BJ (cell line): Measurements from ENCODE around the gene MAP3K10. TPM values are rescaled to one million over a fixed set of nuclear protein-coding genes. Genes with fewer than 3 reads are reported as not detected.

ENCODE experiments used
- CTCF ChIA-PET: fragments of 350-600 bp; formaldehyde crosslinking; extraction: SDS; loops from one replicate; lab custom pipeline; 2021; ENCODE audit warnings: antibody characterized with exemption, inconsistent platforms; lab: Yijun Ruan, JAX
- POLR2A ChIA-PET: fragments of 300-600 bp; sonication (Branson Sonifier 250); formaldehyde crosslinking; extraction: SDS; loops from one replicate; lab custom pipeline; 2021; ENCODE audit warnings: antibody characterized with exemption; lab: Charles Lee
- DNase-seq: peaks from one replicate; pipeline ENCODE4 v3.0.0-alpha.2; 2011; ENCODE audit warnings: low read depth
- H3K27me3 ChIP-seq: 2 replicates; pipeline ENCODE4 v1.6.0; 2011; ENCODE audit warnings: low read length; ENCODE audit not compliant: control insufficient read depth, insufficient read depth
- H3K36me3 ChIP-seq: 2 replicates; pipeline ENCODE4 v1.5.1; 2011; ENCODE audit warnings: low read length; ENCODE audit not compliant: control insufficient read depth, insufficient read depth
- H3K4me3 ChIP-seq: 2 replicates; pipeline ENCODE4 v1.5.1; 2011; ENCODE audit warnings: low read depth, mild to moderate bottlenecking, control low read depth, low read length
- CTCF ChIP-seq: IDR thresholded peaks from 2 replicates; pipeline ENCODE4 v1.5.1; 2011; ENCODE audit warnings: low read depth, mild to moderate bottlenecking, control low read depth, inconsistent platforms, low read length, moderate library complexity; ENCODE audit not compliant: insufficient read depth
- polyA plus RNA-seq: library from polyadenylated mRNA; depleted of rRNA; stranded (reverse); fragments of >200 nt; gene quantifications from 2 replicates; pipeline ENCODE4 v1.2.3, GENCODE V29; 2011

Gene MAP3K10
- polyA plus RNA-seq, 1 experiment = 3.6 TPM

- ChIA-PET CTCF (no interaction called here), POLR2A (no interaction called here)
- H3K4me3 ChIP-seq = no peak overlapping the region
- no peaks in the 10 kb centered on the region for H3K27me3 ChIP-seq
- peaks cover 21% of the 10 kb centered on the region for H3K36me3 ChIP-seq
- no peak for DNase-seq
- no peak for TF ChIP-seq CTCF
Measured at GRCh38 chr19:40256512-40256911, 65.3 kb downstream of the MAP3K10 start.

GRCh38 chr19:40257096-40257517, 65.9 kb downstream of the MAP3K10 start:
- ChIA-PET POLR2A (no interaction called here), CTCF (interaction anchor here (0.7 kb wide), 1 partner anchor 206 kb away, joined by 3 read pairs; no protein-coding TSS in a partner anchor)
- TF ChIP-seq CTCF = no peak
- DNase-seq = no peak
- Histone ChIP-seq H3K36me3 (peaks cover 18% of the 10 kb centered on the region), H3K27me3 (no peaks in the 10 kb centered on the region), H3K4me3 (no peak overlapping the region)

- no peak for DNase-seq
- Histone ChIP-seq H3K27me3 (no peaks in the 10 kb centered on the region), H3K36me3 (peaks cover 22% of the 10 kb centered on the region), H3K4me3 (no peak overlapping the region)
- POLR2A ChIA-PET = no interaction called here
- TF ChIP-seq CTCF = no peak
- CTCF ChIA-PET = no interaction called here
Measured at GRCh38 chr19:40261631-40262030, 70.4 kb downstream of the MAP3K10 start.

- H3K4me3 ChIP-seq = no peak overlapping the region
- ChIA-PET CTCF (no interaction called here), POLR2A (no interaction called here)
- no peak for DNase-seq
- no peak for TF ChIP-seq CTCF
- H3K27me3 ChIP-seq = no peaks in the 10 kb centered on the region
- peaks cover 22% of the 10 kb centered on the region for H3K36me3 ChIP-seq
Measured at GRCh38 chr19:40262422-40262821, 71.2 kb downstream of the MAP3K10 start.

- H3K27me3 ChIP-seq = no peaks in the 10 kb centered on the region
- ChIA-PET POLR2A (no interaction called here), CTCF (interaction anchor here (0.6 kb wide), 1 partner anchor 116 kb away, joined by 4 read pairs; no protein-coding TSS in a partner anchor)
- no peak overlapping the region for H3K4me3 ChIP-seq
- no peak for TF ChIP-seq CTCF
- no peak for DNase-seq
- peaks cover 23% of the 10 kb centered on the region for H3K36me3 ChIP-seq
Measured at GRCh38 chr19:40263440-40264313, 72.5 kb downstream of the MAP3K10 start.
